Measurements from ENCODE around the gene CACNB1.

DNA sequence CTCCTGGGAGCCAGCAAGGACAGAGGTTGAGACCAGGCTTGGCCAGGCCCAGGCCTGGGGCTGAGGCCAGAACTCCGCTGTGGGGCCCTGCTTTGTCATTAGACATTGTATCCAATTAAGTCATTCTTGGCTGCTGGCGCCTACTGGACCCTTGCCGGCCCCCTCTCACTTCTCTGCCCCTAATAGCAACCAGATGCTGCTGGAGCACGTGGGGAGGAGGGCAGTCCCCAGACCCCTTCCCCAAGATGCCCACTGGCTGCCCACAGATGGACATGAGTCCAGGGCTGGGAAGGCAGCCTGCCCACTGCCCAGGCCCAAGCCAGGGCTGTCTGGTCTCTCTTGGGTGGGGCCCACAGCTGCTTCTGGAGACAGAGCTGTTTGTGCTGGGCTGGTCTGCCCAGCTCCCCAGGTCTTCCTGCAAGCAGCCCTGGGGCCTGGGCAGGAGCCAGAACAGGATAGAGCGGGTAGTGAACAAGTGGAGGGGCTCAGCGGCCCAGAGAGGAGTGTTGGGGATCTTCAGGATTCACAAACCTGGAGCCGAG, 53.8 kb downstream of the CACNB1 start:
- TF ChIP-seq CTCF (IDR thresholded peaks at IDR 0.05) (no peak), EZH2 (IDR thresholded peaks at IDR 0.05; ENCODE audit: borderline replicate concordance, insufficient read depth, low read depth, low read length, poor library complexity, severe bottlenecking) (no peak)

Measured in B cell (primary cell).